GM19035 (cell line): ENCODE data around the gene SLC1A3.
"Not testable (repeated sequence)": the region's sequence is repeated elsewhere in the genome, so short reads cannot be mapped to it uniquely, and the experiment has no call there.

ENCODE experiments used
- ATAC-seq: cut with Tn5 transposase; IDR thresholded peaks from one replicate; pipeline ENCODE4 v1.9.1; 2021; ENCODE audit not compliant: unreplicated experiment

The SLC1A3 gene

DNA sequence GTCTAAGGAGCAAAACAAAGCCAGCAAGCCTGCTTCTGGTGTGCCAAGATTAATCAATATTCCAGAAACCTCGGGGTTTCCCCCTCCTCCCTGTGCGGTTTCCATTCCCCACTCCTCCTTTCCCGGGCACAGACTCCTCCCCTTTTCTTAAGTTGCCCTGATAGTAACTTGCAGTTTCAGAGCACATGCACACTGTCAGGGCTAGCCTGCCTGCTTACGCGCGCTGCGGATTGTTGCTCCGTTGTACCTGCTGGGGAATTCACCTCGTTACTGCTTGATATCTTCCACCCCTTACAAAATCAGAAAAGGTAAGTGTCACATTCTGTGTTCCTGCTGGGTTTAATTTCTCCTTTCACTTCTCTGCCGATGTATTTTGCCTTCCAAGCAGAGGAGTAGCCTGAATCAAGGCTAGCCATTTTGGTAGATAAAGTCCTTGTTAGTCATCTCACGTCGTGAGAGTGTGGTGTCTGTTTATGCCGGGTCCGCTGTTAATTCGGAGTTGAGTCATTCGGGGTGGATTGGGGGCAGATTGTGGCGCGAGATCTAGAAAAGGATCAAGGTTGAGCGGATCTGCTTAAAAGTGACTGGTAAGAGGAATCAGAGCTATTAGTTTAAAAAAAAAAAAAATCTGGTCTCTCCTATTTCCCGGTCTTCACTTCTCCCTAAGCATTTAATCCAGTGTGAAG, at the start of gene SLC1A3:
TSS of gene SLC1A3 (plus strand) at position 179 of the 686 bp plus-strand sequence. CDS start 1,818 bp downstream, outside the sequence.
- ATAC-seq: peak; percentile 94

DNA sequence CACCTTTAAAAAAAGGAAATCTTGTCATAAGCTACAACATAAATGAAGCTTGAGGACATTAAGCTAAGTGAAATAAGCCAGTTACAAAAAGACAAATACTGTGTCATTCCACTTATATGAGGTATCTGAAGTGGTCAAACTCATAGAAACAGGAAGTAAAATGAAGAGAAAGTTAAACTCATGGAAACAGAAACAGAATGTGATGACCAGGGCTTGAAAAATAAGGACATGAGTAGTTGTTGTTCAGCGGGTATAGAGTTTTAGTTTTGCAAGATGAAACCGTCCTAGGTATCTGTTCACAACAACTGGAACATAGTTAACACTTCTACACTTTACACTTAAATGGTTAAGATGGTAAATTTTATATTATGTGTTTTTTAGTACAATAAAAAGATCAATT, 47.8 kb upstream of the SLC1A3 start:
- no peak for ATAC-seq

DNA sequence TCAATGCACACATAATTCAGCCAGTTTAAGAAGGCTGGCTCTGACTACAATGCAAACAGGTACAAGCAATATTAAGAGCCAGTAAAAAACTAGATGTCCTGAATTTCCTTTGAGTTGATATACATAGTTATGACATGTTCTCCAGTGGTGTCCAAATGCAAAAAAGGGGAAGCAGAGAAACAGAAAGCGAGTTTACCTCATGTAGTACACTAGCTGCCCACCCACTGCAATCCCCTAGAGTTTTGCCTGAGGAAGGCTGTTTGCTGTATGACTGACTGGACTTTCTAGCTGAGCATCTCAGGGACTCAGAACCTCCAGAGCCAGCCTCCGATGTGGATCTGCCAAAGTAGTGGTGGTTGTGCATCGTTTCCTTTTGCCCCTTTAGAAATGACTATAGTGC, 44.8 kb upstream of the SLC1A3 start:
- no peak for ATAC-seq

DNA sequence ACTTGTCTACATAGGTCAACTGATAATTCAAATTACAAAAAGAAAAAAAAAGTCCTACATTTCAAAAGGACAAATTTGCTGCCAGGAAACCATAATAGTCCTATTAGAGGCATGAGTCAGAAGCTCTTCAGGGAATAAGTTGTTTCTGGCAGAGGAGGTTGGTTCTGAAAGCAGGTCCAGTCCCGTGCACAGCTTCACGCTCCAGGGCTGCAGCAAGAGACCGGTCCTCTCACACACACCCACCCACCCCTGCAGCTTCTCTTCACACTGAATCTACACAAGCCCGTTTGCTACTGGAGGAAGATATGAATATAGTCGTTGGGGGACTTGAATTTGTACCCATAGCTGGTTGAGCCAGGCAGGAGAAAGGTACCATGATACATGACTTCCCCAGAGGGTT, 36.9 kb upstream of the SLC1A3 start:
- ATAC-seq: no peak

DNA sequence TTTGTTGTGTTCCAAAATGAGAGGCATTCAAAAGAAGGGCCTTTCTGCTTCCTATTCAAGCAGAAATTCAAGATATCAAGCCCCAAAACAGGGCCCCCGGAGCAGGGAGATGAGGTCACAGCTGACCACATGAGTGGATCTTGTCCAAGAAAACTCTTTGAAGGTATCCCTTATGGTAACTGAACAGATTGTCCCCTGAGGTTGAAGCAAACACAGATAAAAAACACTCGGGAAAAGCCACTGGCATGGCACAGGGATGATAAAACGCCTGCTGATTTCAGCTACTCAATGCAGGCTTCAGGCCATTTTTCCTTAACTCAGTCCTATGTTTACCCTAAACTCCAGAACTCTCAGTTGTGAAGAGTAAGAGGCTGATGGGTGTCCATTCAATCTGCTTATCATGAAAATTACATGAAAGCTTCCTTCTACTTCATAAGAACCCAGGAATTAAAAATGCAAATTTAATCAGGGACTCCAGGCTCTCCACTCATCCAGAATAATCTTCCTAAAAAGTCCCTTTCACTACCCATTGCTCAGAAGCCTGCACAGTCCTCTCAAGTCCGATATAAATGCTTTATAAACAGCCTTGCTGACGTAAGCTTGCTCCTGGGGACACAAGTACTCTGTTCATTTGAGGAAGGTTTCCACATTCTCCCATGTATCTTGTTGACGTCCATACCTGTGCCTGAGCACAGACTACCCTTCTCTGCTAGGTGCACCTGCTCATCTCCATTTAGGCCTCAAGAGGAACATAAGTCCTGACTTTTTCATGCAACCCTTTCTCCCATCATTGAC, 35.9 kb upstream of the SLC1A3 start:
- no peak for ATAC-seq

DNA sequence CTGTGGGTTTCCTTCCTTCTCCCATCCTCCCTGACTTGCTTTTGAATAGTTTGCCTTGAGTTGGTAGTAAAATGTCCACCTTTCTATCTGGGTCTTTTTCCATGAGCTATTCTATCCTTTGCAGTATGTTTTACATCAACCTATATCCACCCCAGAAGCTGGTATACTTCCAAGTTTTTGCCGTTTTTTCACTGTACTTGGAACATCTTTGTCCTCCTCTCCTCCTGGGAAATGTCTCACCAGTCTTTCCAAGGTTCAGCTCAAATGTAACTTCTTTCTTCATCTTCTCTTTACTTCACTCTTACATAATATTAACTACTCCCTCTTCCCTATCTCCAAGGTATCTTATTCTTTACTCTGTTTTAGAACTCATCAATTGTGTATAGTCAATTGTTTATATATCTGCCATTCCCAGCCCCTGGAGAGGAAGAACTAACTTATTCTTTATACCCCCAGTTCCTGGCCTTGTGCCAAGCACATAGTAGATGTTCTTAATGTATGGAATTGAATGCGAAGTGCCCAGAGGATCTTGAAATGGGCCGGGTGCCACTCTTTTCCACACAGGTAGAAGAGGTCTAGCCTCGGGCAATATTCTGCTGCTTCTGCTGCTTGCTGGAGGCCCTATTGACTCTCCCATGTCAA, 34.9 kb upstream of the SLC1A3 start:
- no peak for ATAC-seq

DNA sequence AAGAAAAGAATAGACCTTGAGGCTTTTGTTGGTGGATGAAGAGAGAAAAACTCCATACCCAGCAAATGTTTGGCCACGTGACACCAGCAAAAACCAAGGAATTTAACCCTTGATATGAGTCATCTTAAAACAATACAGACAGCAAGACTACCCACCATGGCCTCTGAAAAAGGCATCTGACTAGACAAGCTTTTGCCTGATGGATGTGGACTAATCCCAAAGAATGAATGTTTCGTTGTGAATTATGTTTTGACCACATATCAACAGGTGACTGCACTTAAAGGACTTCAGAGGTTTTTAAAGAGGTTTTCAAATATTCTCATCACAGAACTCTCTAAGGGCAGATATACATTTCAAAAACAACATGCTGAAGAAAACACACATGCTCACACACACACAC, 33.0 kb upstream of the SLC1A3 start:
- ATAC-seq: no peak

DNA sequence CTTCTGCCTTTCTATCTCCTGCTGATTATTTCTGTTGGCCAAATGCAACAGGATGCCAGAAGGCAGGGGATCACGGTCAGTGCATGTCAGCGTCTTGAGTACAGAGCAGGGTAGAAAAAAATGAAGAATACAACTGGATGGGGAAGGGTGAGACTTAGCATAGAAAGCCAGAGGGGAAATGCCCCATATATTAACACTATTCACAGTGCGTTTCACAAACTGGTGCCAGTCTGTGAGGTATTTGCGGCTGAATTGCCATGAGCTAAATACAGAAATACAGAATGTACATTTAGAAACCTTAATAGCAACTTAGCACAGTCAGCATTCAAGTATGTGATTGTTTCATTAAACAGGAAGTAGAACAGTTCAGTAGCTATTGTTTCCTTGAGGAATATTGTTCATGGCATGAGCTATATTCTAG, 31.0 kb upstream of the SLC1A3 start:
- ATAC-seq: no peak

DNA sequence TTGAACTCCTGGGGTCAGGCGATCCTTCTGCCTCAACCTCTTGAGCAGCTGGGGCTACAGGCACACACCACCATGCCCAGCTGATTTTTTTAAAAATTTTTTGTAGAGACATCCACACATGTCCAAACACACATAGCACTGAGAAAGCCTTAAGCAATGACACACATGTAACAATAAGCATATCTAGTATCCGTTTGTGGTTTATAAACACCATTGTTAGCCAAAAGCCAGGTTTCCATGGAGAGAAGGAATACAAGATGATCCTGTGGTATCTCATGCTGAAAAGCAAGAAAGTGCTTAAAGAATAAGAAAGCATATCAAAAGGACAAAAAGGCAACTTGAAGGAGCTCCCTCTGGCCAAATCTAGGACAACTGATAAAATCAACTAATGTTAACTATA, 29.7 kb upstream of the SLC1A3 start:
- no peak for ATAC-seq

DNA sequence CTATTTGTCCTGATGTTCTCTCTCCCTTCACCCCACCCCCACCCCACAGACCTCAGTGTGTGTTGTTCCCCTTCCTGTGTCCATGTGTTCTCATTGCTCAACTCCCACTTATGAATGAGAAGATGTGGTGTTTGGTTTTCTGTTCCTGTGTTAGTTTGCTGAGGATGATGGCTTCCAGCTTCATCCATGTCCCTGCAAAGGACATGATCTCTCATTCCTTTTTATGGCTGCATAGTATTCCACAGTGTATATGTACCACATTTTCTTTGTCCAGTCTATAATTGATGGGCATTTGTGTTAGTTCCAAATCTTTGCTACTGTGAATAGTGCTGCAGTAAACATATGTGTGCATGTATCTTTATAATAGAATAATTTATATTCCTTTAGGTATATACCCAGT, 26.5 kb upstream of the SLC1A3 start:
- ATAC-seq: not testable (repeated sequence)

DNA sequence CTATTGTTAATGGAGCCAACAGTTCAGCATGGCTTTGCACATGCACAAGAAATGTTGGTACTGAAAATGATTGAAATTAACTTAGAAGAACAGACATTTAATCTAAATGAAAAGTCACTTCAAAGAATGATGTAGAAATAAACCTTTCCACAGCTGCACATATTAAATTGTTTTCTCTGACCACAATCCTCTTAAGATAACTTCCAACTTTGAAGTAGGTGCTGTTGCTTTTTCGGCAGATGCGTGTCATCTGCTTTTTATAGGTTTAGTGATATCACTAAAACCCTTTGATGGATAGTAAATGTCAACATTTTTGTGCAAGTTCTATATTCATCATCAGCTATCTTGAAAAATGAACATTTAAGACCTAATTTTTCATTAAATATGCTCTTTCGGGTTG, 25.3 kb upstream of the SLC1A3 start:
- no peak for ATAC-seq

DNA sequence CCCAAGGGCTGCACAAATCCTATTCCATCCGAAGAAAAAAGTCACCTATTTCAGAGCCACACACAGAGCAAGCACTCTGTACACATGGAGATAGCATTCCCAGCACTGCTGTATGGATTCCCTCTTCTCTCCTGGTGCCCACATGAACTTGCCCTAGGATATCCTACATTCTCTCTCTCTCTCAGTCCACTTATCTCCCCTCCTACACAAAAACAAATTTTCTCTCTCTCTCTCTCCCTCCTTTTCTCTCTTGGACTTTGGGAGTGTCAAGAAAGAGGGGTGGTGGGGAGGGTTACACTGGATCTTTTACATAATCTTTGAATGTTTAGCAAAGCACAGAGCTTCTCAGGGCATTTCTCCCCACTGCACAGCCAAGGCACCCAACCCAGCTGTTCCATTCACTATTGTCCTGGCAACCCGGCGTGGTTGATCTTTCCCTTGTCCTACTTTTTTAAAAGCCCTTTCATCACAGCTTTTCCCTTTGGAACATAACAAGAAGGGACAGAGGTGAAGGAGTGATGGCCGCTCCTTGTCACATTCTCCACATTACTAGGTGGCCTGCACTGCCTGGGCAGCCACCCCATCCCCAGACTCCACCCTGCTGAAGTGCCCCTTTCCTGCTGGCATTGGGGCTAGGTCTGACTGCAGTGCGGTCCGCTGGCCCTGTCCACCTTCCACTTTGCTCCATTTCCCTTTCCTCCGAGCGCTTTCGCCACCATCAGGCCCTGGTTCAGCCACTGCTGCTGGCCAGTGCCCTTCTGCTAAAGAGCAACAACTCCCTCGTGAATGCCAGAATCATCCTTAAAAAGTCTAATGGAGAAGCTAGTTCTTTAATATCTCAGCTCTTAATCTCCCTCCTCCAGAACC, 22.2 kb upstream of the SLC1A3 start:
- ATAC-seq: no peak

DNA sequence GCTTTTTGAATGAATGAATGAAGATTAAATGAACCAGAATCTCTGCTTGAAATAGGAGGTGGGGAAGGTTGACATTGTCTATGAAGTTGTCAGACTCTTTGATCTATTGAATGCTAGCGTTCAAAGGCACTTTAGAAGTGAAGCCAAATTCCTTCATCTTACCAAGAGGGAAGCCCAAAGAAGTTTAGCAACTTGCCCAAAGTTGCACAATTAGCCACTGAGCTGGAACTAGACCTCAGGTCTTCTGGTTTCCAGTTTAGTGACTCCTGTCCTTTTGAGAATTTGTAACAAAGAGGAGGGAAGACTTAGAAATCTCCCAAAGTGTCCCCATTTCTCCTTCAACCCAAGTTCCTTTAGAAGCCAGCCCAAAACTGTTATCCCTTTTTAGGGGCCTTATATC, 20.7 kb upstream of the SLC1A3 start:
- ATAC-seq: no peak

DNA sequence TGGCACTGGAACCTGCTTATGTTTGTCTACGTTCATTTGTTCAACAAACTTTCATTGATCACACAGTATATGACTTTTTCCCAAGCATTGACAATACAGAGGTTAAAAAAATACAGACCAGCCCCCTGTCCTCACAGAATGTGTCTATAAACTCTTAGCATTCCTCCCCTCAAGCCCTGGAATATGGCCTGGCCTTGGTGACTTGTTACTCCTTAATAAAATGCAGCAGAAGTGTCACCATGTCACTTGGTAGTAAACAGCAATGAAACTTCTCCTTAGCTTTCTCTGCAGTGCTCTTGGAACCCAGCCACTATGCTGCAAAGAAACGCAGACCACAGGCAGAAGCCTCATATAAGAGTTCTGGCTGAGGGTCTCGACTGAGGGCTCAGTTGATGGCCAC, 19.1 kb upstream of the SLC1A3 start:
- no peak for ATAC-seq

DNA sequence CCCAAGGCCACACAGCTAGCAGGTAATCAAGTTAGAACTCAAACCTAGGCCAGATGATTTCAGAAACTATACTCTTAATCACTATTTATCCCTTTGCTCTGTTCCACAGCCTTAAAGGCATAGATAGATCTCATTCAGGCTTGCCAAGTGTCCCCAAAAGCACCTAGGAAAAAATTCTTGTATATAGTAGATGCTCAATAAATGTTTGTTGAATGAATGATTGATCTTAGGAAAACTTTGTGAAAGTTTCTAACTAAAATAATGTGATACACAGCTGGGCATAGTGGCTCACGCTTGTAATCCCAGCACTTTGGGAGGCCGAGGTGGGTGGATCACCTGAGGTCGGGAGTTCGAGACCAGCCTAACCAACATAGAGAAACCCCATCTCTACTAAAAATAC, 16.7 kb upstream of the SLC1A3 start:
- not testable (repeated sequence) for ATAC-seq

DNA sequence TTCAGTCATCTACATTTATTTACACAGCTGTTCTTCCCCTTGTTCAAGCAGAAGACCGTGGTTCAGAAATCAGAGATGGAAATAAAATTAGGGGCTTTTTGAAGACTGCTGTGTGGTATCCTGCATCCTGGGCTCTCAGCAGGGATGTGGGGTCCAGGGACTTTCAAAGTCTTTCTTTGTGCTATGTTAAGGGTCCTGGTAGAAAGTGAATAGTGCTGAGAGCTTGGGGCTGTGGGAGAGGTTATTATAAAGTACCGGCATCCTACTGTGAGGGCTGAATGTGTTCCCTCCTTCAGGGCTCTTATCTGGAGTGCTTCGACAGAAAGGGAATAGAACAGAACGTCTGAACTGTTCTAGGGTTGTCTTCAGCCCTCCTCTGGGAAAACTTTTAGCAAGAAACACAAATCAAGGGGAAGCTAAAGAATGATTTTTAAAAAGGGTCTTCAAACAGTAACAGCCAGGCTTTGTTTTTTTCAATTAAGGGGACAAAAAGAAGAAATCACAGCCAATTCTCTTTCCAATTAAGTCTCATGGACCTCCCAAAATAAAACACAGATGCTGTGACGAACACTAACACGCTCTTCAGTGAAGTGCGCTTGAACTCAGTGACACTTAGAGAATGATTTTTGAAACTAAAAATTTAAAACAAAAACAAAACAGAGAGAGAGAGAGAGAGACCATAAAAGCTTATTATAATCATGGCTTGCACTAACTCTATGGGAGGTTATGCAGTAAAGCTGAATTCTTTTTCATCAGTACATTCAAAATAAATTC, 15.7 kb upstream of the SLC1A3 start:
- no peak for ATAC-seq

DNA sequence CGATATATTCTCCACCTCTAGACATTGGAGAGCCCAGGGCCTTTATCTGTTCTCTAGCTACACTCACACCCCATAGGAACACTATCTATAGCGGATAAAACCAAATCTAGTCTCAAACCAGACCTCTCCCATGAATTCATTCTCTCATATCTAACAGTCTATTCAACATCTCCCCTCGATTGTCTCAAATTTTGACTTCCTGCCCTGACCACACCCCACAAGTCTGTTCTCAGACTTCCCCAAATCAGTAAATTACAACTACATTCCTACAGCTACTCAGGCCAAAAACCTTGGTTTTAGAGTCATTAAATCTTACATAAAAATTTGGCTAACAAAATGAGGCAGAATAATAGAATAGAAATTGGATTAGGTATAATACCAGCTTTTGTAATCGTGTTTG, 12.5 kb upstream of the SLC1A3 start:
- no peak for ATAC-seq

DNA sequence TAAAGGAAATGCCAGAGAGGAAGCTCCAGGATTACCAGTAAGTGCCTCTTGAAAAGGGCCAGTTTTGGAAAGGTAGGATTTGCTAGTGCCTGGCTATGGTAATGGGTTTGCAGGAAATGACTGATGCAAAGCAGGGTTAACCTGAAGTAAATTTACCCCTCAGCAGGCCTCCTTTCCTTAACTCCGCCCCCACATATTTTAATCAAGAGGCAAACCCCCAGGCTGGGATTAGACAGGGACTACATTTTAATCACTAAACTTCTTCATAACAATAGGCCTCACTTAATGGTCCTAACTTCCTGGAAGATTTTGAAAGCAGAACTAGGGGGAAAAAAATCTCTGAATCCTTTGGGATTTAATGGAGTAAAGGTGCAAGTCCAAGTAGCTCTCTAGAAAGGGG, 10.2 kb upstream of the SLC1A3 start:
- ATAC-seq: no peak

DNA sequence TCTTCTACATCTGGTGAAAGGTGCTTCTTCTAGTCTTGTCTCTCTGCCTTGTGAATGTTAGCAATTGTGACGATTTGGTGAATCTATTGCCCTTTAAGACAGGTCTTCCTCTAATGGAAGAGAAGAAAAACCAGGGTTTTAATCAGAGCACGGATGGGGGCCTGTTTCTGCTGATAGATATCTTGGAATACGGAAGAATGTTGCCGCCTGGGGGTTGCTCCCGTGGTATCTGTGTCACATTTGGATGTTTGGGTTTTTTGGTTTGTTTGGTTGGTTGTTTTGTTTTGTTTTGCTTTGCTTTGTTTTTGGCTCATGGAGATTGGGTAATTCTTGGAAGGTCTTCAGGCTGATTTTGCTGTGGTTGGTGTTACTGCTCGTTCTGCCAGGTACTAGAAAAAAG, 9.7 kb upstream of the SLC1A3 start:
- ATAC-seq: no peak

DNA sequence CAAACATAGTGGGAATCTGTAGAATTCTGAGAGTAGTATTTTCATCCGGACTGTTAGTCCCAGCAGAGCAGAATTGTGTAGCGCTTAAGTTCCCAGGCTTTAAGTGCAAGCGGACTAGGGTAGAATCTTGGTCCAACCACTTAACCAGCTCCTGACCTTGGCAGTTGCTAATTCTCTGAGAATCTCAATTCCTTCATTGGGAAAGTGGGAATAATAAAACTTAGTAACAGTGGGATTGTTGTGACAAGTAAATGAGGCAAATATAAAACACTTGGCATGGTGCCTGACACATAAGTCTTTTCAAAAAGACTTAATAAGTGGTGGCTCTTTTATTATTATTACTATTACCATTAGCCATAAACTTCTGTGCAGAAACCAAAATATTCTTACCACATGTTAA, 8.4 kb upstream of the SLC1A3 start:
- no peak for ATAC-seq
